GM12878 (cell line): ENCODE results near the gene PSG2.
"Not testable (repeated sequence)": the region's sequence is repeated elsewhere in the genome, so short reads cannot be mapped to it uniquely, and the experiment has no call there.

ENCODE experiments used
- EP300 ChIP-seq, 2 experiments: fragments of 150-350 bp in 1 of 2; IDR thresholded peaks; 2 replicates each; pipeline ENCODE4 v1.6.1; 2011 to 2012; ENCODE audit warnings: low read depth in 2 of 2, low read length in 2 of 2, borderline replicate concordance in 1 of 2, improper control_type of control experiment in 1 of 2, inconsistent platforms in 1 of 2; ENCODE audit not compliant: control insufficient read depth in 1 of 2
- MYC ChIP-seq: IDR thresholded peaks from 2 replicates; pipeline ENCODE4 v1.6.1; 2011; ENCODE audit warnings: mild to moderate bottlenecking, low read length, moderate library complexity, inconsistent platforms; ENCODE audit not compliant: insufficient read depth, insufficient replicate concordance, insufficient read length, severe bottlenecking
- POLR2A ChIP-seq: IDR thresholded peaks from 2 replicates; pipeline ENCODE4 v1.6.1; 2011; ENCODE audit warnings: low read depth, mild to moderate bottlenecking, low read length
- RAD21 ChIP-seq: IDR thresholded peaks from 2 replicates; pipeline ENCODE4 v1.6.1; 2011; ENCODE audit warnings: mild to moderate bottlenecking, low read depth, low read length, moderate library complexity; ENCODE audit not compliant: insufficient read depth
- YY1 ChIP-seq: IDR thresholded peaks from 2 replicates; pipeline ENCODE4 v1.6.1; 2011; ENCODE audit warnings: low read depth, mild to moderate bottlenecking, low read length
- ZNF24 ChIP-seq: fragments of 450-650 bp; IDR thresholded peaks from 2 replicates; pipeline ENCODE4 v1.6.1; 2017; ENCODE audit warnings: antibody characterized with exemption, mild to moderate bottlenecking

GRCh38 chr19:43131281-43131842 is 48.9 kb upstream of the PSG2 start:
- TF ChIP-seq RAD21; MYC; YY1; ZNF24; EP300 (IDR thresholded peaks at IDR 0.05; ENCODE audit: borderline replicate concordance in 1 of 2, control insufficient read depth in 1 of 2, low read depth in 2 of 2, low read length in 2 of 2); POLR2A: not testable (repeated sequence)
